ENCODE results near the gene LMNTD2.

GRCh38 chr11:528166-528814 lies 32.2 kb downstream of the LMNTD2 start:
- TF ChIP-seq CTCF (conservative IDR thresholded peaks at IDR 0.05; ENCODE audit: low read depth, low read length), result no peak
- no peak for TF ChIP-seq EZH2 (IDR thresholded peaks at IDR 0.05; ENCODE audit: low read length, unreplicated experiment)
- no peak for TF ChIP-seq EZH2phosphoT487 (IDR thresholded peaks at IDR 0.05; ENCODE audit: borderline replicate concordance, low read length)
